Adrenal gland (tissue), 5 donors: ENCODE measurements around the gene RNU11.
A peak's percentile ranks its signal among the peaks of the same experiment; 100 is the strongest.

ENCODE experiments used
- POLR2A ChIP-seq, 2 donors: fragments of 450-650 bp; IDR thresholded peaks; one replicate each; pipeline ENCODE4 v1.6.1; 2017; ENCODE audit warnings: antibody characterized with exemption in 2 of 2, mild to moderate bottlenecking in 2 of 2, moderate library complexity in 1 of 2
- TF ChIP-seq, protein P1 (sequence below), 6 experiments: fragments of 450-650 bp in 4 of 6; fragments of 200-600 bp in 2 of 6; sonication (generic) in 1 of 6; IDR thresholded peaks; 1 replicate in 5 of 6; 2 replicates in 1 of 6; pipeline versions ENCODE4 v1.5.1 to v1.8.0; 2016 to 2021; ENCODE audit warnings: antibody characterized with exemption in 6 of 6, mild to moderate bottlenecking in 2 of 6, moderate library complexity in 1 of 6
- donor health status: DM: no; HTN: no; CAD: no.

DNA sequence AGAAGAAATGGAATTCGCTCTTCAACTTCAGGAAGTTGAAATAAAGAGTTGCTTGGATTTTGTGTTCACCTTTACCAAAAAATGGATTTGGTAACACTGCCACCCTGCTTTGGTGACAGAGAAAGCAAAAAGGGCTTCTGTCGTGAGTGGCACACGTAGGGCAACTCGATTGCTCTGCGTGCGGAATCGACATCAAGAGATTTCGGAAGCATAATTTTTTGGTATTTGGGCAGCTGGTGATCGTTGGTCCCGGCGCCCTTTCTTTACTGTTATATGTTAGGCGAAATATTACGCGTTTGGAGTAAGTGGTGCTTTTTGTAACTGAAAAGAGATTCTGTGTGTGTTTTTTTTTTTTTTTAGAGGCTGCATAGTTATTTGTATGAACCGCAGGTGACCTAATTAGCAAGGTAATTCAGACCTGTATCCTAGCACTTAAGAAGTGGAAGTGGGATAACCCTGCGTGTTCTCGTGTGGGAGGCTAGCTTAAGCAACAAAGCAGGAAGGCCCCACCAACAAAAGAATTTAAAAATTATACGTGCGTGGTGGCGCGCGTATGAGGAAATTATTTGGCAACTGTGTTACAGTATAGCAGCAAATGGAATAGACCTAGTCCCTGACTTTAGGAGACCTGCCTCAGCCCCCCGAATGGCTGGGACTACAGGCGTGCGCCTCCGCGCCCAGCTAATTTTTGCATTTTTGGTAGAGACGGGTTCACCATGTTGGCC lies at the start of gene RNU11:
- TF ChIP-seq, protein P1, sequence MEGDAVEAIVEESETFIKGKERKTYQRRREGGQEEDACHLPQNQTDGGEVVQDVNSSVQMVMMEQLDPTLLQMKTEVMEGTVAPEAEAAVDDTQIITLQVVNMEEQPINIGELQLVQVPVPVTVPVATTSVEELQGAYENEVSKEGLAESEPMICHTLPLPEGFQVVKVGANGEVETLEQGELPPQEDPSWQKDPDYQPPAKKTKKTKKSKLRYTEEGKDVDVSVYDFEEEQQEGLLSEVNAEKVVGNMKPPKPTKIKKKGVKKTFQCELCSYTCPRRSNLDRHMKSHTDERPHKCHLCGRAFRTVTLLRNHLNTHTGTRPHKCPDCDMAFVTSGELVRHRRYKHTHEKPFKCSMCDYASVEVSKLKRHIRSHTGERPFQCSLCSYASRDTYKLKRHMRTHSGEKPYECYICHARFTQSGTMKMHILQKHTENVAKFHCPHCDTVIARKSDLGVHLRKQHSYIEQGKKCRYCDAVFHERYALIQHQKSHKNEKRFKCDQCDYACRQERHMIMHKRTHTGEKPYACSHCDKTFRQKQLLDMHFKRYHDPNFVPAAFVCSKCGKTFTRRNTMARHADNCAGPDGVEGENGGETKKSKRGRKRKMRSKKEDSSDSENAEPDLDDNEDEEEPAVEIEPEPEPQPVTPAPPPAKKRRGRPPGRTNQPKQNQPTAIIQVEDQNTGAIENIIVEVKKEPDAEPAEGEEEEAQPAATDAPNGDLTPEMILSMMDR (IDR thresholded peaks at IDR 0.05) = no peak
- TF ChIP-seq POLR2A (IDR thresholded peaks at IDR 0.05) = peak; percentile 100
